ENCODE results near the gene FOXD2. TPM values are rescaled to one million over a fixed set of nuclear protein-coding genes. Genes with fewer than 3 reads are reported as not detected.
A peak's percentile ranks its signal among the peaks of the same experiment; 100 is the strongest.

Gene FOXD2
- total RNA-seq, 4 donors from 2014 or later, result 0.12 to 0.16 TPM; not detected in 2

DNA sequence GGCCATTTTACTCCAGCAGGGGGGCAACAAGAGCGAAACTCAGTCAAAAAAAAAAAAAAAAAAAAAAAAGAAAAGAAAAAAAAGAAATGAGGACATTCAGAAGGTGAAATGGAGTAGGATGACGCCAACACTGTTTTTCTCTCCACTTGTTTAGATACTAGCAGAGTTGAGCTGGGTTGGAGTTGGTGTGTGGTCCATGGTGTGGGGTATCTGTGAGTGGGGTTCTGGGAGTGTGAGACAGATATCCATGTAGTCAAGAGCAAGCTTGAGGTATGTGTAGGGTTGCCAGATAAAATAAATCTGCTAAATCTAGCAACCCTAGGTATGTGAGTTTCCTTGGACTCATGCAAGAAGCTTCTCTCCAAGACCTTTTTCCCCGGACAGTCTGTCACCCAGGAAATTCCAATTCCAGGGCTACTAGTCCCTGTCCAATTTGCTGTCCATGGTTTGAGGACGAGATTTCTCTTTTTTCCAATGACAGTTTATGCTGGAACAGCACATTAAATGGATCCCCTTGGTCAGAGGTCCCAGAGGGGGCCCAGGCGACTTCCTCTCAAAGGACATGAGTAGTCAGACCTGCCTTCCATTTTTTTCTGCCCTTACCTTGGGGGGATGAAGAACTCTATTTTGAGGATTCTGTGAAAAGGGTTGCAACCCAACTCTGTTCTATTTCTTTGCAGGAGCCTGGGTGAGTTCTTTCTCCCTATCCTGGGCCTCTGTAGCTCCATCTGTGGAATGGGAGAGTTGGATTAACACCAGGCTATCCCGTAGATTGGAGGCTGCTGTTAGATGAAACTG lies 2.1 kb upstream of the FOXD2 start:
- DNase-seq (ENCODE audit: low spot score) (no peak), ATAC-seq (ENCODE audit: low FRiP score) (no peak)
- TF ChIP-seq, protein P1, sequence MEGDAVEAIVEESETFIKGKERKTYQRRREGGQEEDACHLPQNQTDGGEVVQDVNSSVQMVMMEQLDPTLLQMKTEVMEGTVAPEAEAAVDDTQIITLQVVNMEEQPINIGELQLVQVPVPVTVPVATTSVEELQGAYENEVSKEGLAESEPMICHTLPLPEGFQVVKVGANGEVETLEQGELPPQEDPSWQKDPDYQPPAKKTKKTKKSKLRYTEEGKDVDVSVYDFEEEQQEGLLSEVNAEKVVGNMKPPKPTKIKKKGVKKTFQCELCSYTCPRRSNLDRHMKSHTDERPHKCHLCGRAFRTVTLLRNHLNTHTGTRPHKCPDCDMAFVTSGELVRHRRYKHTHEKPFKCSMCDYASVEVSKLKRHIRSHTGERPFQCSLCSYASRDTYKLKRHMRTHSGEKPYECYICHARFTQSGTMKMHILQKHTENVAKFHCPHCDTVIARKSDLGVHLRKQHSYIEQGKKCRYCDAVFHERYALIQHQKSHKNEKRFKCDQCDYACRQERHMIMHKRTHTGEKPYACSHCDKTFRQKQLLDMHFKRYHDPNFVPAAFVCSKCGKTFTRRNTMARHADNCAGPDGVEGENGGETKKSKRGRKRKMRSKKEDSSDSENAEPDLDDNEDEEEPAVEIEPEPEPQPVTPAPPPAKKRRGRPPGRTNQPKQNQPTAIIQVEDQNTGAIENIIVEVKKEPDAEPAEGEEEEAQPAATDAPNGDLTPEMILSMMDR (IDR thresholded peaks at IDR 0.05), result no peak

DNA sequence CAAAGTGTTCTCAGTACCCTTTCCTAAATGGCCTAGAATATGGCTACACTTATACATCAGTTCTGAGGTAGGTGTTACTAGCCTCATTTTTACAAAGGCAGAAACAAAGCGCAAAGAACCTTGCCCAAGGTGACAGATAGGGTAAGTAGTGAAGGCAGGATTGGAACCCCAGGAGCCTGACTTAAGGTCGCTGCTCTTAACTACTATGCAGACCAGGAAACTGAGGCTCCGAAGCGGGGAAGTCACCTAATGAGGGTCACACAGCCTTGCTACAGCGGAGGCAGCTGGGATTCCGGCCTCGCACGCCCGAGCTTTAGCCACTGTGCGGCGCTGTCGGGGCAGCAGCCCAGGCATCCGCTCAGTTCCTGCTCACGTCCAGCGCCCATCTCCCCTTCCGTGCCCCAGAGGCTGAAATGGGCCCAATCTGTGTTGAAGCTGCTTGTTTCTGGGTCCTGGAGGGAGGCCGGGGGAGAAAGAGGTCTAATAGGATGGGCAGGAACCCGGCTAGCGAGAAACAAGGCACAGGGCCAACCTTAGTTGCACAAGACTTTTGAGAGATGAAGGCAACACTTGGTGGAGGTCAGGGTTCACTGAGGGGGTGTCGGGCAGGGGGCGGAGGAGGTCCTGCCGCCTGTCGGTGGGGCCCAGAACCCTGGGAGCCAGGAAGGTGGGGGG lies 1.4 kb upstream of the FOXD2 start:
- peak; percentile 39 for ATAC-seq (ENCODE audit: low FRiP score)
- peak; percentile 76 for DNase-seq (ENCODE audit: low spot score)
- TF ChIP-seq, protein P1 (IDR thresholded peaks at IDR 0.05), result peak in 2 of 3 donors; percentile 32 to 49

DNA sequence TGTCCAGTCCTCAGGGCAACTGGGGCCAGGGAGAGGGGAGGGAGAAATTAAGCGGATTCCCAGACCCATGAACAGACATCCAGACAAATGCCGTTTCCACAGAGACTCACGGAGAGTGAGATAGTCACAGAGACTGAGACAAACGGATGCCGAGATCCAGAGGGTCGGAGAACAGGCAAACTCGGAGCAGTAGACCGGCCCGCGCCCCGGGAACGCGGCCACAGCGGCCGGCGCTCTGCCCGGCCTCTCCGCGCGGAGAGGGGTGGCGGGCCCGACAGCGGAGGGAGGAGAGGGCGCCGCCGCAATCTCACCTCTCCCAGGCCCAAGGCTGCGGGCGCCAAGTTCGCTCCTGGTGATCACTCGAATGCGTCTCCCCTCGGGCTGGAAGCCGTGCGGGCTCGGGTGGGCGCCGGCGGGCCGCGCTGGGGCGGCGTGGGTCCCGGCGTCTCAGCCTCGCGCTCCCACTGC lies 831 bp upstream of the FOXD2 start:
- ATAC-seq (ENCODE audit: low FRiP score) (peak; percentile 22), DNase-seq (ENCODE audit: low spot score) (no peak)
- TF ChIP-seq, protein P1 (IDR thresholded peaks at IDR 0.05), result no peak

DNA sequence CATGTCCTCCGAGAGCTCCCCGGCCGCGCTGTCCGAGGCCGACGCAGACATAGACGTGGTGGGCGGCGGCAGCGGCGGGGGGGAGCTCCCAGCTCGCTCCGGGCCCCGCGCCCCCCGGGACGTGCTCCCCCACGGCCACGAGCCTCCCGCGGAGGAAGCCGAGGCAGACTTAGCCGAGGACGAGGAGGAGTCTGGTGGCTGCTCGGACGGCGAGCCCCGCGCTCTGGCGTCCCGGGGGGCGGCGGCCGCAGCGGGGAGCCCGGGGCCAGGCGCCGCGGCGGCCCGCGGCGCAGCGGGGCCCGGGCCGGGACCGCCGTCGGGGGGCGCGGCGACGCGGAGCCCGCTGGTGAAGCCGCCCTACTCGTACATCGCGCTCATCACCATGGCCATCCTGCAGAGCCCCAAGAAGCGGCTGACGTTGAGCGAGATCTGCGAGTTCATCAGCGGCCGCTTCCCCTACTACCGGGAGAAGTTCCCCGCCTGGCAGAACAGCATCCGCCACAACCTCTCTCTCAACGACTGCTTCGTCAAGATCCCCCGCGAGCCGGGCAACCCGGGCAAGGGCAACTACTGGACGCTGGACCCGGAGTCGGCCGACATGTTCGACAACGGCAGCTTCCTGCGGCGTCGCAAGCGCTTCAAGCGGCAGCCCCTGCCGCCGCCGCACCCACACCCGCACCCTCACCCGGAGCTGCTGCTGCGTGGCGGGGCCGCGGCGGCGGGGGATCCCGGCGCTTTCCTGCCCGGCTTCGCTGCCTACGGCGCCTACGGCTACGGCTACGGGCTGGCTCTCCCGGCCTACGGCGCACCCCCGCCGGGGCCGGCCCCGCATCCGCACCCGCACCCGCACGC lies 547 bp downstream of the FOXD2 start:
- no peak for ATAC-seq (ENCODE audit: low FRiP score)
- DNase-seq (ENCODE audit: low spot score), result no peak
- TF ChIP-seq, protein P1 (IDR thresholded peaks at IDR 0.05), result no peak

DNA sequence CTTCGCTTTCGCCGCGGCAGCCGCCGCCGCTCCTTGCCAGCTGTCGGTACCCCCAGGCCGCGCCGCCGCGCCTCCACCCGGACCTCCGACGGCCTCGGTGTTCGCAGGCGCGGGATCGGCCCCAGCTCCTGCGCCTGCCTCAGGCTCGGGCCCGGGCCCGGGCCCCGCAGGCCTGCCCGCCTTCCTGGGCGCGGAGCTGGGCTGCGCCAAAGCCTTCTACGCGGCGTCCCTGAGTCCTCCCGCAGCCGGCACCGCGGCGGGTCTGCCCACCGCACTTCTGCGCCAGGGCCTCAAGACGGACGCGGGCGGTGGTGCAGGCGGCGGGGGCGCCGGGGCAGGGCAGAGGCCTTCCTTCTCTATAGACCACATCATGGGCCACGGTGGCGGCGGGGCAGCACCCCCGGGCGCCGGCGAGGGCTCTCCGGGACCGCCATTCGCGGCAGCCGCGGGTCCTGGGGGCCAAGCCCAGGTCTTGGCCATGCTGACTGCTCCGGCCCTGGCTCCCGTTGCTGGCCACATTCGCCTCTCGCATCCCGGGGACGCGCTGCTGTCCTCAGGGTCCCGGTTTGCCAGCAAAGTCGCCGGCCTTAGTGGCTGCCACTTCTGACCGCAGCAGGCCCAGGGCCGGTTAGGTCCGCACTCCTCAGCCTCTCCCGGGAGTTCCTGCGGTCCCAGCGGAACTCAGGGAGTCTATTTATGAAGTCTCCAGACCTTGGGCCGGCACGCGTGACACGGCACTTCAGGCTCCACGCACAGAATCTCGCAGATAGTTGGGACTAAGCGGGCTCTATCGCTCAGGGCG lies 1.4 kb downstream of the FOXD2 start:
- DNase-seq (ENCODE audit: low spot score) (no peak), ATAC-seq (ENCODE audit: low FRiP score) (no peak)
- TF ChIP-seq, protein P1 (IDR thresholded peaks at IDR 0.05), result no peak

Measured in omental fat pad (tissue), 4 donors.